ENCODE results near the gene MGRN1.

DNA sequence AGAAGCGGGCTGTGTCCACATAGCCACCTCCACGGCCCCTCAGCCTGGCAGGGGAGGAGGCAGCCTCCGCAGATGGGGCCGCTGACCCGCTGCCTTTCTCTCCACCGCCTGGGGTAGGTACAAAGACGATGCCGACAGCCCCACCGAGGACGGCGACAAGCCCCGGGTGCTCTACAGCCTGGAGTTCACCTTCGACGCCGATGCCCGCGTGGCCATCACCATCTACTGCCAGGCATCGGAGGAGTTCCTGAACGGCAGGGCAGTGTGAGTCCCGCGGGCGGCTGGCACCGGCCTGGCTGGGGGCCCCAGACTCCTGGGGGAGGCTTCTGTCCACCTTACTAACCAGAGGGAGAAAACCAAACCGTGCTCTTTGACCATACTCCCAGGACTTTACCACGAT, 27.9 kb downstream of the MGRN1 start:
- no peak for TF ChIP-seq POLR2A (IDR thresholded peaks at IDR 0.05)
- TF ChIP-seq, protein P1, sequence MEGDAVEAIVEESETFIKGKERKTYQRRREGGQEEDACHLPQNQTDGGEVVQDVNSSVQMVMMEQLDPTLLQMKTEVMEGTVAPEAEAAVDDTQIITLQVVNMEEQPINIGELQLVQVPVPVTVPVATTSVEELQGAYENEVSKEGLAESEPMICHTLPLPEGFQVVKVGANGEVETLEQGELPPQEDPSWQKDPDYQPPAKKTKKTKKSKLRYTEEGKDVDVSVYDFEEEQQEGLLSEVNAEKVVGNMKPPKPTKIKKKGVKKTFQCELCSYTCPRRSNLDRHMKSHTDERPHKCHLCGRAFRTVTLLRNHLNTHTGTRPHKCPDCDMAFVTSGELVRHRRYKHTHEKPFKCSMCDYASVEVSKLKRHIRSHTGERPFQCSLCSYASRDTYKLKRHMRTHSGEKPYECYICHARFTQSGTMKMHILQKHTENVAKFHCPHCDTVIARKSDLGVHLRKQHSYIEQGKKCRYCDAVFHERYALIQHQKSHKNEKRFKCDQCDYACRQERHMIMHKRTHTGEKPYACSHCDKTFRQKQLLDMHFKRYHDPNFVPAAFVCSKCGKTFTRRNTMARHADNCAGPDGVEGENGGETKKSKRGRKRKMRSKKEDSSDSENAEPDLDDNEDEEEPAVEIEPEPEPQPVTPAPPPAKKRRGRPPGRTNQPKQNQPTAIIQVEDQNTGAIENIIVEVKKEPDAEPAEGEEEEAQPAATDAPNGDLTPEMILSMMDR (IDR thresholded peaks at IDR 0.05): no peak
